HepG2 (cell line): ENCODE data around the gene PRDM12. TPM values are rescaled to one million over a fixed set of nuclear protein-coding genes. Genes with fewer than 3 reads are reported as not detected.

Experiments
- ATAC-seq: fragments of 200-7000 bp; cut with Tn5 transposase; 3 replicates; pipeline ENCODE4 v1.9.1; 2020; ENCODE audit warnings: mild to moderate bottlenecking, moderate library complexity
- BruUV-seq: library from RNA; stranded (reverse); fragments of 400-500 nt; replicated peaks from 2 replicates; lab custom pipeline; 2021; lab: Mats Ljungman, UMichigan
- CTCF ChIA-PET: fragments of 300-600 bp; formaldehyde crosslinking; extraction: SDS; loops from one replicate; lab custom pipeline; 2021; ENCODE audit warnings: low total read pairs, inconsistent platforms, low intra/inter-chr PET ratio; lab: Yijun Ruan, JAX
- POLR2A ChIA-PET: fragments of 350-600 bp; sonication (Branson Sonifier 250); formaldehyde crosslinking; loops from one replicate; lab custom pipeline; 2020; ENCODE audit warnings: antibody characterized with exemption, inconsistent platforms; lab: Yijun Ruan, JAX
- DNase-seq: peaks from one replicate; pipeline ENCODE4 v3.0.0-alpha.2; 2015; ENCODE audit warnings: low spot score
- FAIRE-seq: peaks from 3 replicates; lab custom pipeline; 2011; peaks lifted over from hg19 to GRCh38; lab: Jason Lieb, UNC
- H2AFZ ChIP-seq: one replicate; pipeline ENCODE4 v1.6.1; 2011; ENCODE audit warnings: low read length, inconsistent platforms
- H3K27ac ChIP-seq: fragments of 300-600 bp; 3 replicates; pipeline ENCODE4 v1.8.0; 2011; ENCODE audit warnings: mixed run types, mild to moderate bottlenecking, mixed read lengths, low read length, inconsistent platforms; ENCODE audit not compliant: insufficient read depth; ENCODE audit errors: extremely low read length
- H3K27me3 ChIP-seq, 2 experiments: fragments of 200-600 bp in 1 of 2; 2 replicates in 1 of 2; 3 replicates in 1 of 2; pipeline versions ENCODE4 v1.6.0 to v1.8.0; 2011; ENCODE audit warnings: low read length in 2 of 2, mild to moderate bottlenecking in 2 of 2, moderate library complexity in 2 of 2, inconsistent platforms in 1 of 2; ENCODE audit not compliant: insufficient read depth in 2 of 2, control insufficient read depth in 1 of 2
- H3K36me3 ChIP-seq, 2 experiments: fragments of 200-600 bp in 1 of 2; replicated peaks in 1 of 2; 2 replicates in 1 of 2; 3 replicates in 1 of 2; pipeline versions ENCODE4 v1.5.1 to v1.8.0; 2011; ENCODE audit warnings: low read length in 2 of 2, inconsistent platforms in 1 of 2; ENCODE audit not compliant: insufficient read depth in 2 of 2, control insufficient read depth in 1 of 2
- H3K4me1 ChIP-seq: 2 replicates; pipeline ENCODE4 v1.5.1; 2012; ENCODE audit warnings: low read length, inconsistent platforms; ENCODE audit not compliant: insufficient read depth
- H3K4me2 ChIP-seq: 2 replicates; pipeline ENCODE4 v1.6.0; 2011; ENCODE audit warnings: low read depth, low read length, inconsistent platforms
- H3K4me3 ChIP-seq, 3 experiments: fragments of 200-600 bp in 1 of 3; sonication (generic), shearing (Covaris generic) in 1 of 3; replicated peaks in 1 of 3; 2 replicates each; pipeline ENCODE4 v1.5.1; 2011 to 2016; ENCODE audit warnings: low read length in 3 of 3, inconsistent platforms in 2 of 3, low read depth in 2 of 3, mild to moderate bottlenecking in 2 of 3, control low read depth in 1 of 3, mixed read lengths in 1 of 3; ENCODE audit not compliant: insufficient read depth in 1 of 3
- H3K79me2 ChIP-seq: one replicate; pipeline ENCODE4 v1.6.1; 2011; ENCODE audit warnings: low read length, inconsistent platforms; ENCODE audit not compliant: insufficient read depth
- H3K9ac ChIP-seq: 2 replicates; pipeline ENCODE4 v1.6.0; 2011; ENCODE audit warnings: mild to moderate bottlenecking, low read depth, low read length, inconsistent platforms; ENCODE audit not compliant: insufficient read depth
- H3K9me3 ChIP-seq: 2 replicates; pipeline ENCODE4 v1.5.1; 2012; ENCODE audit warnings: mild to moderate bottlenecking, low read length
- H4K20me1 ChIP-seq: 2 replicates; pipeline ENCODE4 v1.6.0; 2011; ENCODE audit warnings: inconsistent platforms, mild to moderate bottlenecking, low read length, moderate library complexity; ENCODE audit not compliant: insufficient read depth
- KAT2B ChIP-seq: fragments of 150-350 bp; IDR thresholded peaks from 2 replicates; pipeline ENCODE4 v1.6.1; 2014; ENCODE audit warnings: low read depth, low read length, borderline replicate concordance
- SOX13 ChIP-seq, 3 experiments: fragments of 450-650 bp in 1 of 3; sonication (generic) in 1 of 3; formaldehyde crosslinking in 1 of 3; IDR thresholded peaks in 2 of 3; conservative IDR thresholded peaks in 1 of 3; 2 replicates each; pipeline versions ENCODE4 v1.5.0 to v1.6.1; 2016 to 2020; ENCODE audit warnings: antibody characterized with exemption in 1 of 3, mild to moderate bottlenecking in 1 of 3, missing compliant biosample characterization in 1 of 3, missing genetic modification reagents in 1 of 3, moderate library complexity in 1 of 3
- SYNCRIP ChIP-seq: fragments of 200-400 bp; formaldehyde crosslinking; IDR thresholded peaks from 2 replicates; pipeline ENCODE4 v1.6.1; 2018; ENCODE audit warnings: mild to moderate bottlenecking, low read depth, low read length; ENCODE audit not compliant: insufficient read depth
- ZNF281 ChIP-seq: sonication (generic); formaldehyde crosslinking; IDR thresholded peaks from 2 replicates; pipeline ENCODE4 v1.4.0; 2020; ENCODE audit warnings: missing genetic modification reagents, borderline replicate concordance
- ZNF703 ChIP-seq: sonication (generic); formaldehyde crosslinking; IDR thresholded peaks from 2 replicates; pipeline ENCODE4 v1.5.1; 2020; ENCODE audit warnings: missing genetic modification reagents, mild to moderate bottlenecking, moderate library complexity, borderline replicate concordance
- whole genome bisulfite sequencing: methylation state at CpG from one replicate; pipeline ENCODE4 v1.1.6; 2017; ENCODE audit warnings: low lambda C conversion rate; 5-methylcytosine and 5-hydroxymethylcytosine counted together
- in situ Hi-C: cut with HindIII; loops from 2 replicates; pipeline ENCODE4 v1.10.0; 2017; ENCODE audit warnings: low pct_unique_long_range_greater_than_20kb; ENCODE audit not compliant: extremely low pct_ligation_motif_present
- intact Hi-C: fragments of 100-400 bp; cut with micrococcal nuclease; formaldehyde crosslinking; loops from one replicate; pipeline ENCODE4 v1.10.0; 2022; ENCODE audit not compliant: unreplicated experiment
- polyA plus RNA-seq, 8 experiments: library from polyadenylated mRNA; depleted of rRNA in 3 of 8; stranded (reverse) in 7 of 8; unstranded in 1 of 8; fragments of >200 nt; fragmentation: Illumina TruSeq in 4 of 8; extraction: Trizol in 4 of 8; gene quantifications; 2 replicates each; pipeline versions ENCODE4 v1.2.1 to v1.2.3, GENCODE V29; 2011 to 2016; ENCODE audit warnings: low read depth in 4 of 8, missing spikeins in 1 of 8, mixed read lengths in 1 of 8; ENCODE audit not compliant: insufficient read depth in 1 of 8
- total RNA-seq, 5 experiments: library from RNA; depleted of rRNA; stranded (reverse); fragments of >200 nt; fragmentation: Illumina TruSeq; extraction: Trizol; gene quantifications; 2 replicates each; pipeline ENCODE4 v1.2.3, GENCODE V29; 2016; ENCODE audit warnings: low read depth in 1 of 5

PRDM12 gene
- total and polyA plus RNA-seq, 2 of the 13 experiments (the other 11 are each of a cell fraction or from before 2014, with no cell fraction given), result 0.04 to 0.07 TPM

- intact Hi-C loops, result no loop called here
- no peak overlapping the region for H3K4me2 ChIP-seq
- ATAC-seq (no peak), DNase-seq (no peak), FAIRE-seq (no peak)
- TF ChIP-seq SYNCRIP (no peak), KAT2B (no peak), SOX13 (IDR thresholded peaks at IDR 0.05) (no peak), SOX13 (CRISPR knock-in tag; conservative IDR thresholded peaks at IDR 0.05 in 1 of 2, IDR thresholded peaks at IDR 0.05 in 1 of 2) (no peak), ZNF703 (CRISPR knock-in tag) (no peak), ZNF281 (CRISPR knock-in tag) (no peak)
- H3K27ac ChIP-seq, result no peak overlapping the region
- H3K4me3 ChIP-seq, result no peak overlapping the region
- no TSS peak for BruUV-seq
- in situ Hi-C loops, result no loop called here
- no peaks in the 10 kb centered on the region for H3K79me2 ChIP-seq
- ChIA-PET CTCF (no interaction called here), POLR2A (no interaction called here)
- peaks cover 40 to 85% of the 10 kb centered on the region in 2 experiments for H3K36me3 ChIP-seq
- no peak overlapping the region for H3K9ac ChIP-seq
- WGBS, result 91% methylated on average over 17 of the region's 23 CpGs
- no peaks in the 10 kb centered on the region for H3K9me3 ChIP-seq
- no peak overlapping the region for H2AFZ ChIP-seq
- no peaks in the 10 kb centered on the region for H3K4me1 ChIP-seq
- peaks cover 2% of the 10 kb centered on the region; the same call in 1 of the 2 replicates for H4K20me1 ChIP-seq
- no peaks in the 10 kb centered on the region for H3K27me3 ChIP-seq
Observed at GRCh38 chr9:130627896-130628792, 36.2 kb upstream of the PRDM12 start.
